Kidney (tissue), 14 donors: ENCODE results near the gene SAMD4A. TPM values are rescaled to one million over a fixed set of nuclear protein-coding genes. Genes with fewer than 3 reads are reported as not detected.

ENCODE experiments used
- DNase-seq, 5 donors: peaks; one replicate each; pipeline ENCODE4 v3.0.0-alpha.2; 2013 to 2020
- FAIRE-seq: peaks from 2 replicates; lab custom pipeline; 2012; peaks lifted over from hg19 to GRCh38; lab: Jason Lieb, UNC
- H3K27ac ChIP-seq, 2 donors: one replicate each; pipeline ENCODE4 v1.7.0; 2013; ENCODE audit warnings: low read depth in 2 of 2, low read length in 2 of 2, inconsistent platforms in 1 of 2
- H3K27me3 ChIP-seq: one replicate; pipeline ENCODE4 v1.7.1; 2013; ENCODE audit warnings: low read length, inconsistent platforms; ENCODE audit not compliant: control insufficient read depth, insufficient read depth
- H3K36me3 ChIP-seq, 3 donors: one replicate each; pipeline versions ENCODE4 v1.7.0 to v1.7.1; 2013; ENCODE audit warnings: low read length in 3 of 3, control low read depth in 1 of 3, inconsistent platforms in 1 of 3; ENCODE audit not compliant: insufficient read depth in 3 of 3, control insufficient read depth in 2 of 3
- H3K4me1 ChIP-seq, 3 donors: one replicate each; pipeline versions ENCODE4 v1.7.0 to v1.7.1; 2013; ENCODE audit warnings: low read length in 3 of 3, inconsistent platforms in 1 of 3, low read depth in 1 of 3; ENCODE audit not compliant: control insufficient read depth in 2 of 3, insufficient read depth in 2 of 3
- H3K4me3 ChIP-seq, 3 donors: one replicate each; pipeline versions ENCODE4 v1.7.0 to v1.8.1; 2013; ENCODE audit warnings: low read length in 3 of 3, control low read depth in 1 of 3, inconsistent platforms in 1 of 3
- H3K9ac ChIP-seq, 3 donors: one replicate each; pipeline versions ENCODE4 v1.7.0 to v1.7.1; 2013; ENCODE audit warnings: low read length in 3 of 3, control low read depth in 1 of 3, inconsistent platforms in 1 of 3
- H3K9me3 ChIP-seq, 3 donors: one replicate each; pipeline versions ENCODE4 v1.7.0 to v1.7.1; 2013; ENCODE audit warnings: low read length in 3 of 3, control low read depth in 1 of 3, inconsistent platforms in 1 of 3; ENCODE audit not compliant: control insufficient read depth in 2 of 3, insufficient read depth in 1 of 3
- CTCF ChIP-seq: IDR thresholded peaks from 3 replicates; pipeline ENCODE4 v1.5.1; 2012; ENCODE audit warnings: mild to moderate bottlenecking, moderate library complexity, borderline replicate concordance; ENCODE audit not compliant: insufficient read depth; ENCODE audit errors: extremely low read depth
- intact Hi-C: fragments of 100-400 bp; cut with DNase I; formaldehyde crosslinking; loops from one replicate; pipeline ENCODE4 v1.11.1; 2022
- polyA plus RNA-seq: library from polyadenylated mRNA; stranded (reverse); fragments of 350-450 nt; fragmentation: Illumina TruSeq; extraction: RNeasy Lipid Tissue Mini Kit (QIAGEN cat#74804); gene quantifications from one replicate; pipeline ENCODE4 v1.2.3, GENCODE V29; 2014; ENCODE audit warnings: low read depth, low replicate concordance; ENCODE audit not compliant: insufficient read depth
- total RNA-seq: library from RNA; stranded (reverse); fragmentation: NEBNext Ultra II Directional; extraction: Animal tissue kit (Norgen Biotek cat#: 25700); gene quantifications from one replicate; pipeline ENCODE4 v1.2.1, GENCODE V29; 2021
- donor health status: control.
- donor health status: control.
- donor health status: control.
- donor health status: control.
- donor health status: control.
- donor health status: DM: yes; HTN: yes; CAD: no.
- donor health status: Normal renal cell carcinoma (clear cell type).

Gene SAMD4A
- total and polyA plus RNA-seq, 2 donors from 2014 or later, result 7.4 to 46.5 TPM

GRCh38 chr14:54629635-54630360 lies 62.9 kb downstream of the SAMD4A start:
- H3K4me1 ChIP-seq, result peaks cover 3 to 19% (median 12%) of the 10 kb centered on the region in 3 donors
- no peak for FAIRE-seq
- H3K9me3 ChIP-seq, result no peaks in the 10 kb centered on the region
- H3K9ac ChIP-seq, result no peak overlapping the region
- no peaks in the 10 kb centered on the region for H3K36me3 ChIP-seq
- no peaks in the 10 kb centered on the region for H3K27me3 ChIP-seq
- H3K27ac ChIP-seq, result no peak overlapping the region
- no peak for DNase-seq
- intact Hi-C loops, result no loop called here
- no peak overlapping the region for H3K4me3 ChIP-seq
- no peak for TF ChIP-seq CTCF

GRCh38 chr14:54631016-54631415 lies 64.1 kb downstream of the SAMD4A start:
- H3K27me3 ChIP-seq, result no peaks in the 10 kb centered on the region
- no peak overlapping the region for H3K27ac ChIP-seq
- peaks cover 3 to 19% (median 12%) of the 10 kb centered on the region in 3 donors for H3K4me1 ChIP-seq
- no peak for DNase-seq
- no peaks in the 10 kb centered on the region for H3K36me3 ChIP-seq
- FAIRE-seq, result no peak
- intact Hi-C loops, result no loop called here
- no peak overlapping the region for H3K4me3 ChIP-seq
- H3K9ac ChIP-seq, result no peak overlapping the region
- TF ChIP-seq CTCF, result no peak
- H3K9me3 ChIP-seq, result no peaks in the 10 kb centered on the region

- Histone ChIP-seq H3K9ac (no peak overlapping the region), H3K9me3 (no peaks in the 10 kb centered on the region), H3K27me3 (no peaks in the 10 kb centered on the region), H3K4me3 (no peak overlapping the region), H3K36me3 (no peaks in the 10 kb centered on the region), H3K27ac (no peak overlapping the region), H3K4me1 (peaks cover 0 to 9% (median 9%) of the 10 kb centered on the region in 3 donors)
- TF ChIP-seq CTCF, result no peak
- intact Hi-C loops, result no loop called here
- no peak for FAIRE-seq
- no peak for DNase-seq
Observed at GRCh38 chr14:54632452-54632851, 65.5 kb downstream of the SAMD4A start.
